NB4 (cell line): ENCODE results near the gene FRMPD4.

ENCODE experiments used
- POLR2A ChIP-seq: IDR thresholded peaks from 2 replicates; pipeline ENCODE4 v1.6.1; 2011; ENCODE audit warnings: mild to moderate bottlenecking; ENCODE audit not compliant: insufficient read length; ENCODE audit errors: extremely low read depth
- TF ChIP-seq, protein P1 (sequence below): IDR thresholded peaks from one replicate; pipeline ENCODE4 v1.5.1; 2012; ENCODE audit warnings: low read depth, low read length

DNA sequence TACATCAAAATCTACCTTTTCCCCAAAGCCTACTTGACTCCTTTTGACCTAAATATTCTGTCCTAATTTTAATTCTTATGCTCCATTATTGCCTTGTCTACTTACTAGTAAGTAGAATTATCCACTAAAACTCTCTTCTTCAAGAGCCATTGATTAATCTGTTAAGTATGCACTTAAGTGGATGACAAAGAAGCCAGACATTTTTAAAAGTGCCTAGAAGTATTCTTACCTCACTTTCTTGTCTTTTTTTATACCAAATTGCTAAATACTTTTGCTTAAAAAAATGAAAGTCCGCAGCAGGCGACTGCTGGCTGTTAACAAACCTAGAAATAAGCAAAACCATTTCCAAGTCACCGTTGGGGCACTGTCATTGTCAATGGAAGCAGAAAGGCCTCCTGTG is 20.1 kb upstream of the FRMPD4 start:
- TF ChIP-seq POLR2A = no peak
- TF ChIP-seq, protein P1, sequence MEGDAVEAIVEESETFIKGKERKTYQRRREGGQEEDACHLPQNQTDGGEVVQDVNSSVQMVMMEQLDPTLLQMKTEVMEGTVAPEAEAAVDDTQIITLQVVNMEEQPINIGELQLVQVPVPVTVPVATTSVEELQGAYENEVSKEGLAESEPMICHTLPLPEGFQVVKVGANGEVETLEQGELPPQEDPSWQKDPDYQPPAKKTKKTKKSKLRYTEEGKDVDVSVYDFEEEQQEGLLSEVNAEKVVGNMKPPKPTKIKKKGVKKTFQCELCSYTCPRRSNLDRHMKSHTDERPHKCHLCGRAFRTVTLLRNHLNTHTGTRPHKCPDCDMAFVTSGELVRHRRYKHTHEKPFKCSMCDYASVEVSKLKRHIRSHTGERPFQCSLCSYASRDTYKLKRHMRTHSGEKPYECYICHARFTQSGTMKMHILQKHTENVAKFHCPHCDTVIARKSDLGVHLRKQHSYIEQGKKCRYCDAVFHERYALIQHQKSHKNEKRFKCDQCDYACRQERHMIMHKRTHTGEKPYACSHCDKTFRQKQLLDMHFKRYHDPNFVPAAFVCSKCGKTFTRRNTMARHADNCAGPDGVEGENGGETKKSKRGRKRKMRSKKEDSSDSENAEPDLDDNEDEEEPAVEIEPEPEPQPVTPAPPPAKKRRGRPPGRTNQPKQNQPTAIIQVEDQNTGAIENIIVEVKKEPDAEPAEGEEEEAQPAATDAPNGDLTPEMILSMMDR = no peak
